GM04504 (cell line): ENCODE data around the gene FDPS.
"Not testable (repeated sequence)": the region's sequence is repeated elsewhere in the genome, so short reads cannot be mapped to it uniquely, and the experiment has no call there.

Experiments used
- DNase-seq: peaks from one replicate; pipeline ENCODE4 v3.0.0-alpha.2; 2012; ENCODE audit warnings: low read depth

FDPS gene

GRCh38 chr1:155320252-155320651 lies 11.6 kb downstream of the FDPS start:
- no peak for DNase-seq

DNA sequence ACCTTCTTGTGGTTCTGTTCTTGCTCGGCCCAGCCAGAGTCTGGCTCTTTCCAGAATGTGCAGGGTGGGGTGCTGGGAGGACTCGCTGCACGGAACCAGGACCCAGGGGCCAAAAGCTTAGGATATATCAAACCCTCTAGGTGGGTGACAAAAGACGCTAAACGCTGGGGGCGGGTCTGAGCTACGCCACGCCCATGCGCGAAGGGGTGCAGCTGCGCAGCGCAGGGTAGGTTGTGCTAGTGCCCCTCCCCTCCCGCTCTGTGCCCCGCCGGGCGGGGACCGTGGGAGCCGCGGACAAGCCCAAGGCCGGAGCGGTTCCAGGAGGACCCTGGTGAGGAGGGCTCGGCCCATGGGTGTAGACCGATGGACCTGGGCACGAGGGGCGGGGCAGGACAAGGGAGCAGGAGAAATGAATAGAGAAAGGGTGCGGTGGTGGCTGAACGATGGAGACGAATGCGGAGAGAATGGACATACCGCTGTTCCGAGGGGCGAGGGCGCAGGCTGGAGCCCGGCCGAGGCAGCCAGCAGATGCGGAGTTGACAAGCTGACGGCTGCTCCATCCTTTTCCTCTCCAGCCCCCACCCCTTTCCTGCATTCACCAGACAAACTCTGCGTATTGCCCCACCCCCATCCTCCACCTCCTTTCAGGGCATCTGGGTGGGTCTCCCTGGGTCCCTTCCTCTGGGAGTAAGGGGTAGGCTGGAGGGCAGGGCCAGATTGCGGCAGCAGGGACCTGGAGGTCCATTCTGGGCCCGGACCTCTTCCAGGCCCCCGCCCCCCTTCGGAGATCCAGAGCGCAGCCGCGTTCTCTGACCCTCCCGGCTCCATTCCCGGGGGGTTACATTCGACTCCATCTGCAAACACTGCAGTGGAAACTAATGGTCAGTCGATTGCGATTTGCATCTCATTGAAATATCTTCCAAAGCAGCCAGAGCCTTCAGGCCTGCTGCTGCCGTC lies 12.3 kb downstream of the FDPS start, which contains the start of gene RUSC1:
Gene RUSC1, plus strand, starts transcription at position 234 of the 957 bp plus-strand sequence. CDS start 880 bp downstream, outside the sequence.
- DNase-seq = no peak

DNA sequence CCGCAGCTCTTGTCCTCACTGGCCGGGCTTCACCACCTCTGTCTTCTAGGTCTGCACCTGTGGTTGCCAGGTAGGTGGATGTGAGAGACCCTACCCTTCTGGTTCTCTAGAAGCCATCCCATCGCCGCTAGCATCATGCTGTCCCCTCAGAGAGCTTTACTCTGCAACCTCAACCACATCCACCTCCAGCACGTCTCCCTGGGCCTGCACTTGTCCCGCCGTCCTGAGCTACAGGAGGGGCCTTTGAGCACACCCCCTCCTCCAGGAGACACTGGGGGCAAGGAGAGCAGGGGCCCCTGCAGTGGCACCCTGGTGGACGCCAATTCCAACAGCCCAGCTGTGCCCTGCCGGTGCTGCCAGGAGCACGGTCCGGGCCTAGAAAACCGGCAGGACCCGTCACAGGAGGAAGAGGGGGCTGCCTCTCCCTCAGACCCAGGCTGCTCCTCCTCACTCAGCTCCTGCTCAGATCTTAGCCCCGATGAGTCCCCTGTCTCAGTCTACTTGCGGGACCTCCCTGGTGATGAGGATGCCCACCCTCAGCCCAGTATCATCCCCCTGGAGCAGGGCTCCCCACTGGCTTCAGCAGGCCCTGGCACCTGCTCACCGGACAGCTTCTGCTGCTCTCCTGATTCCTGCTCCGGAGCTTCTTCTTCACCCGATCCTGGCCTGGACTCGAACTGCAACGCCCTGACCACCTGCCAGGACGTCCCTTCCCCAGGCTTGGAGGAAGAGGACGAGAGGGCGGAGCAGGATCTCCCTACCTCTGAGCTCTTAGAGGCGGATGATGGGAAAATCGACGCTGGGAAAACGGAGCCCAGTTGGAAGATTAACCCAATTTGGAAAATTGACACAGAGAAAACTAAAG lies 13.2 kb downstream of the FDPS start:
- DNase-seq = no peak

GRCh38 chr1:155322571-155322952 lies 13.9 kb downstream of the FDPS start:
- DNase-seq = no peak

GRCh38 chr1:155322953-155323728 lies 14.5 kb downstream of the FDPS start:
- peak; percentile 89 for DNase-seq

- peak; percentile 84 for DNase-seq
These were observed 15.0 kb downstream of the FDPS start for GRCh38 chr1:155323729-155324036.

DNA sequence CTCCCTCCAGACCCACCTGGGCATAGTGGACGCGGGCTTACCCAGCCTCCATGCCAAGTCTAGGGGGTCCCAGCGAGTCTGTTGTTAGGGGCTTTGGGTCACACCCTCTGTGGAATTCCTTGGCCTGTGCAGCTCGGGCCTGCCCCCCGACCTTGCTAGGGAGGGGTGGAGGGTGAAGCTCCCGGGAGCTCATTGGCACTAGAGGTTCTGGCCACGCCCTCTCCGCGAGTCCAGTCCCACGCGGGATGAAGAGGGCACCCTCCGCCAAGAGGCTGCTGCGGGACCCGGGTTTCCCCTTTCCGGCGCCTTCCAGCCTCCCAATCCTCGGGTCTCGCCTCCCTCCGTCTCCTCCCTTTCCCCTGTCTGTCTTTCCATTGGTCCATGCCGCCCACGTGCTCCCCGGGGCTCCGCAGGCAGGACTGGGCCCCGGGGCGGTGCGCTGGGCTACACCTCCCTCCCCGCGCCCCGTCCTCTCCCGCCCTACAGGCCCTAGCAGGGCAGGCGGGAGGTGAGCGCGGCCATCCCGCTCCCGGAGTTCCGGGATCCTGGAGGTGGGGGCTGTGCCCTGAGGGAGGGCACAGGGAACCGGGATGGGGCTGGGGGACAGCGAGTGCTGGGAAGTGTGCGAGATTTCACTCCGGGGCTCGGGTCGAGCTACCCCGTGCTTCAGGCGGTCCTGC lies 15.5 kb downstream of the FDPS start:
- DNase-seq = peak; percentile 96

GRCh38 chr1:155324717-155325602 lies 16.3 kb downstream of the FDPS start:
- no peak for DNase-seq

DNA sequence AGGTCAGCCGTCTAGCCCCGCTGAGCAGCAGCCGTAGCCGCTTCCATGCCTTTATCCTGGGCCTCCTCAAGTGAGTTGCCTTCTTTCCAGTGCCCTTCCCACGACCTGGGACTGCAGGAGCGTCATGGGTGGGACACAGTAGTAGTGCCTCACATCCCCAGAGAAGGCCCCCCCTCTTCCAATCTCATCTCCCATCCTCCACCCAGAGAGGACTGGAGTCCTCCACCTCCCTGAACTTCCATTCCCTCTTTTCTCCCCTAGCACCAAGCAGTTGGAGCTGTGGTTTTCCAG lies 16.9 kb downstream of the FDPS start:
- no peak for DNase-seq

GRCh38 chr1:155326020-155326526 lies 17.4 kb downstream of the FDPS start:
- DNase-seq = no peak

DNA sequence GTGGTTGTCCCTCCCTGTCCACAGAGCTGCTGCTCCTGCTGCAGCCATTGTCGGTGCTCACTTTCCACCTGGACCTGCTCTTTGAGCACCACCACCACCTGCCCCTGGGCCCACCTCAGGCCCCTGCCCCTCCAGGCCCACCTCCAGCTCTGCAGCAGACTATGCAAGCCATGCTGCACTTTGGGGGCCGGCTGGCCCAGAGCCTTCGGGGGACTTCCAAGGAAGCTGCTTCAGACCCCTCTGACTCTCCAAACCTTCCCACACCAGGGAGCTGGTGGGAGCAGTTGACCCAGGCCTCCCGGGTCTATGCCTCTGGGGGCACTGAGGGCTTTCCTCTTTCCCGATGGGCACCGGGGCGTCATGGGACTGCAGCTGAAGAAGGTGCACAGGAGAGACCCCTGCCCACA lies 18.0 kb downstream of the FDPS start:
- no peak for DNase-seq

DNA sequence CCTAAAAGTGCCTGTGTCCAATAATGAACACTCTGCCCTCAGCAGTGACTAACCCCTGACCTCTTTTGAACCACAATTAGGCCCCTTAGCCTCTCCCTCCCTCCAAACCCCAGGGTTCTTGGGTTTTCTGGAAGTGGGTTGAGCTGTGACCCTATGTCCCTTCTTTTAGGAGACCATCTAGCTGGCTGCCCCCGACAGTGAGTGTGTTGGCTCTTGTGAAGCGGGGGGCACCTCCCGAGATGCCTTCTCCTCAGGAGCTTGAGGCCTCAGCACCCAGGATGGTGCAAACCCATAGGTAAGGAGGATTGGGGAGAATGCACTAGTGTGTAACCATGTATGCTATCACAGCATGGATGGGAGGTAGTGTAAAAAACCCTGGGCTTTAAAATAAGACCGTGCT lies 19.3 kb downstream of the FDPS start:
- DNase-seq = no peak

DNA sequence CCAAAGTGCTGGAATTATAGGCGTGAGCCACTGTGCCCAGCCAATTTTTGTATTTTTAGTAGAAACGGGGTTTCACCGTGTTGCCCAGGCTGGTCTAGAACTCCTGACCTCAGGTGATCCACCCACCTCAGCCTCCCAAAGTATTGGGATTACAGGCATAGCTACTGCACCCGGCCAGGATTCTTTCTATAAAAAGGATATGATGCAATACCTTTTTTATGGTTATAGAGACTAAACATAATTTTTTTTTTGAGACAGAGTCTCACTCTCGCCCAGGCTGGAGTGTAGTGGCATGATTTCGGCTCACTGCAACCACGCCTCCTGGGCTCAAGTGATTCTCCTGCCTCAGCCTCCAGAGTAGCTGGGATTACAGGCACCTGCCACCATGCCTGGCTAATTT lies 20.2 kb downstream of the FDPS start:
- not testable (repeated sequence) for DNase-seq

DNA sequence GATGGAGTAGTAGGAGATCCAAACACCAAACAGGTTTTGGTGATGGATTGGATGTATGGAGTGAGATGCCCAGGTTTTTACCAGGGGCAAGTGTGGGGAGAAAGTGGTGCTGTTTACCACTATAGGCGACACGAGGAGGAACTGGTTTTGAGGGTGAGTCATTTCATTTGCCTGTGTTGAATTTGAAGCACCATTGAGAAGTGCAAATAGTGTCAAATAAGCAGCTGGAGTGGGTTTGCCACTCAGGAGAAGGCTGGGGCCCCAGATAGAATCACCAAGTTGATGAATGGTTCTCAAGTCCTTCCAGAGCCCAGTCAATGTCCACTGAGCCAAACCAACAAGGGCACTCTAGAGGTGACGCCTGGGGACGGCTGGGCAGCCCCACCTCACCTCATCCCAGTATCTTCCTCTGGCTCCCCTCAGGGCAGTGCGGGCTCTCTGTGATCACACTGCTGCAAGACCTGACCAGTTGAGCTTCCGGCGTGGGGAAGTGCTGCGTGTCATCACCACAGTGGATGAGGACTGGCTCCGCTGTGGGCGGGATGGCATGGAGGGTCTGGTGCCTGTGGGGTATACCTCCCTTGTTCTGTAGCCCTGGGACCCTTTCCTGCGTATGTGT lies 21.4 kb downstream of the FDPS start:
- DNase-seq = no peak

- no peak for DNase-seq
These were observed 26.3 kb downstream of the FDPS start for GRCh38 chr1:155334962-155335361.

- DNase-seq = no peak
These were observed 30.9 kb downstream of the FDPS start for GRCh38 chr1:155339515-155340097.

DNA sequence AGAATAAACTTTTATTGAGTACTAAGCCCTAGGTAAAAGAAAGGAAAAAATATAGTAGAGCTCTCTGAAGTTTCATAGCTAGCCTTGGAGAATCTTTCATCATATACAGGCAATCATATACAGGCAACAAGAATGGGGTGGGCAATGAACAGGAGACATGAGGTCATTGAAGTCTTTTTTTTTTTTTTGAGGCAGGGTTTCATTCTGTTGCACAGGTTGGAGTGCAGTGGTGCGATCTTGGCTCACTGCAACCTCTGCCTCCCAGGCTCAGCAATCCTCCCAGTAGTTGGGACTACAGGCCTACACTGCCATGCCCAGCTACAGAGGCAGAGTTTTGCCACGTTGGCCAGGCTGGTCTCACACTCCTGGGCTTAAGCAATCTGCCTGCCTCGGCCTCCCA lies 34.2 kb downstream of the FDPS start:
- no peak for DNase-seq

DNA sequence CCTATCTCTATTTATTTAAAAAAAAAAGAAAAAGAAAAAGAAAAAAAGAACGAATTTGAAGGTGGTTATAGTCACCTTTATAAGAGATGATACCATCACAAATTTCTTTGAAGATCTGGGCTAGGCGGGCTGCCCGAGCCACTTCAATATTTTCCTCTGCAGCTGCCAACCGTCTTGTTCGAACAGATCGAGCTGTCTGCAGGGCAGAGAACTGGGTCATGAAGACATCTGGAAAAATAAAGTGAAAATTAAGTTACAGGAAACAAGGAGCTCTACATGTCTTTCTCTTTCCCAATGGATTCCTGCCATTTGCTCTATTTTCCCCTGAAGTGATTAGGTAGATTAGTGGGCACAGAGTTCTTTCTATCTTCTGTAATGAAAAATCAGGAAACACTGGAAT lies 44.0 kb downstream of the FDPS start:
- no peak for DNase-seq

DNA sequence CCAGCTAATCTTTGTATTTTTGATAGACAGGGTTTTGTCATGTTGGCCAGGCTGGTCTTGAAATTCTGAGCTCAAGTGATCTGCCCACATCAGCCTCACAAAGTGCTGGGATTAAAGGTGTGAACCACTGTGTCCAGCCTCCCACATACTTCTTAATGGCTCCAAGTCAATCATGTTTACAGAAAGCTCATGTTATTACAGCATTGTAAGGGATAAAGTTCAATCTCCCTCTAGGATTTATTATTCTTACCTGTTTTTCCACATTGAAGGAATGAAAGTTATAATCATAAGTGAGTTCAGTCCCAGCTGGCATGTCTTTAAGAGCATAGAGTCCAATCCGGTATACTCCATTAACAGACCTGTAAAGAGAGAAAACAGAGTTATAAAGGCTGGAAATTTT lies 51.4 kb downstream of the FDPS start:
- DNase-seq = no peak
